Measurements from ENCODE around the gene NAB1. TPM values are rescaled to one million over a fixed set of nuclear protein-coding genes. Genes with fewer than 3 reads are reported as not detected.

The NAB1 gene
- total and polyA plus RNA-seq, 12 donors = 13.0 to 43.7 (median 26.7) TPM

GRCh38 chr2:190627448-190628412 lies 21.2 kb upstream of the NAB1 start:
- intact Hi-C loops (cut with DNase I) = no loop called here
- Histone ChIP-seq H3K4me3 (peak overlapping the region in 1 of 4 donors; percentile 48), H3K4me1 (replicated peaks in 1 of 2) (peaks cover 0 to 5% of the 10 kb centered on the region in 2 donors), H3K27me3 (no peaks in the 10 kb centered on the region), H3K36me3 (replicated peaks in 1 of 2) (no peaks in the 10 kb centered on the region), H3K27ac (peak overlapping the region in 2 of 5 donors; percentile 39 to 56), H3K9me3 (replicated peaks in 1 of 3) (no peaks in the 10 kb centered on the region)
- WGBS, 4 donors = 8 to 14% (median 12%) methylated on average over 22 to 23 of the region's 23 CpGs
- TF ChIP-seq CTCF (IDR thresholded peaks at IDR 0.05) = no peak
- TF ChIP-seq POLR2A (IDR thresholded peaks at IDR 0.05) = no peak
- no peak for DNase-seq

GRCh38 chr2:190628591-190629319 lies 20.1 kb upstream of the NAB1 start:
- no peak overlapping the region for H3K4me3 ChIP-seq
- H3K27ac ChIP-seq = peak overlapping the region in 2 of 5 donors; percentile 39 to 56
- no peak for DNase-seq
- no peaks in the 10 kb centered on the region for H3K27me3 ChIP-seq
- no peaks in the 10 kb centered on the region for H3K36me3 ChIP-seq (replicated peaks in 1 of 2)
- 68 to 82% (median 73%) methylated on average over 7 of the region's 7 CpGs for WGBS, 4 donors
- TF ChIP-seq CTCF (IDR thresholded peaks at IDR 0.05) = no peak
- no peak for TF ChIP-seq POLR2A (IDR thresholded peaks at IDR 0.05)
- H3K4me1 ChIP-seq (replicated peaks in 1 of 2) = peaks cover 0 to 5% of the 10 kb centered on the region in 2 donors
- intact Hi-C loops (cut with DNase I) = no loop called here
- H3K9me3 ChIP-seq (replicated peaks in 1 of 3) = no peaks in the 10 kb centered on the region

- Histone ChIP-seq H3K4me1 (replicated peaks in 1 of 2) (peaks cover 0 to 19% of the 10 kb centered on the region in 2 donors), H3K27me3 (no peaks in the 10 kb centered on the region), H3K27ac (no peak overlapping the region), H3K36me3 (replicated peaks in 1 of 2) (no peaks in the 10 kb centered on the region), H3K4me3 (no peak overlapping the region), H3K9me3 (replicated peaks in 1 of 3) (no peaks in the 10 kb centered on the region)
- intact Hi-C loops (cut with DNase I) = no loop called here
- 89 to 93% (median 93%) methylated on average over 3 of the region's 3 CpGs for WGBS, 4 donors
- DNase-seq = no peak
- TF ChIP-seq CTCF (IDR thresholded peaks at IDR 0.05) (no peak), POLR2A (IDR thresholded peaks at IDR 0.05) (no peak)
Measured at GRCh38 chr2:190634381-190634780, 14.5 kb upstream of the NAB1 start.

GRCh38 chr2:190635781-190636180 lies 13.1 kb upstream of the NAB1 start:
- no peak overlapping the region for H3K4me3 ChIP-seq
- H3K9me3 ChIP-seq (replicated peaks in 1 of 3) = no peaks in the 10 kb centered on the region
- no peaks in the 10 kb centered on the region for H3K27me3 ChIP-seq
- intact Hi-C loops (cut with DNase I) = no loop called here
- H3K27ac ChIP-seq = no peak overlapping the region
- no peaks in the 10 kb centered on the region for H3K36me3 ChIP-seq (replicated peaks in 1 of 2)
- TF ChIP-seq POLR2A (IDR thresholded peaks at IDR 0.05) (no peak), CTCF (IDR thresholded peaks at IDR 0.05) (no peak)
- no peak for DNase-seq
- H3K4me1 ChIP-seq (replicated peaks in 1 of 2) = peaks cover 0 to 19% of the 10 kb centered on the region in 2 donors
- WGBS, 4 donors = 86 to 93% (median 91%) methylated on average over 4 of the region's 4 CpGs
